IPS-NIHi11 (cell line): ENCODE results near the gene ANHX.

ENCODE experiments used
- DNase-seq: peaks from one replicate; pipeline ENCODE4 v3.0.0; 2012; ENCODE audit warnings: mixed read lengths, low spot score

The ANHX gene

DNA sequence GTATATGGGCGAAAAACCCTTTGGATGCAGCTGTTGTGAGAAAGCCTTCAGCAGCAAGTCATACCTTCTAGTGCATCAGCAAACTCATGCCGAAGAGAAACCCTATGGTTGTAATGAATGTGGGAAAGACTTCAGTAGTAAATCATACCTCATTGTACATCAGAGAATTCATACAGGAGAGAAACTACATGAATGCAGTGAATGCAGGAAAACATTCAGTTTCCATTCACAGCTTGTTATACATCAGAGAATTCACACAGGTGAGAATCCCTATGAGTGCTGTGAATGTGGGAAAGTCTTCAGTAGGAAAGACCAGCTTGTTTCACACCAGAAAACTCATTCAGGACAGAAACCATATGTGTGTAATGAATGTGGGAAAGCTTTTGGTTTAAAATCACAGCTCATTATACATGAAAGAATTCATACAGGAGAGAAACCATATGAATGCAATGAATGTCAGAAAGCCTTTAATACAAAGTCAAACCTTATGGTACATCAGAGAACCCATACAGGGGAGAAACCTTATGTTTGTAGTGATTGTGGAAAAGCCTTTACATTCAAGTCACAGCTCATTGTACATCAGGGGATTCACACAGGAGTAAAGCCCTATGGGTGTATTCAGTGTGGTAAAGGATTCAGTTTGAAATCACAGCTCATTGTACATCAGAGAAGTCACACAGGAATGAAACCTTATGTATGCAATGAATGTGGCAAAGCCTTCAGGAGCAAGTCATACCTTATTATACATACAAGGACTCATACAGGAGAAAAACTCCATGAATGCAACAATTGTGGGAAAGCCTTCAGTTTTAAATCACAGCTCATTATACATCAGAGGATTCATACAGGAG lies 33.0 kb downstream of the ANHX start:
- no peak for DNase-seq

DNA sequence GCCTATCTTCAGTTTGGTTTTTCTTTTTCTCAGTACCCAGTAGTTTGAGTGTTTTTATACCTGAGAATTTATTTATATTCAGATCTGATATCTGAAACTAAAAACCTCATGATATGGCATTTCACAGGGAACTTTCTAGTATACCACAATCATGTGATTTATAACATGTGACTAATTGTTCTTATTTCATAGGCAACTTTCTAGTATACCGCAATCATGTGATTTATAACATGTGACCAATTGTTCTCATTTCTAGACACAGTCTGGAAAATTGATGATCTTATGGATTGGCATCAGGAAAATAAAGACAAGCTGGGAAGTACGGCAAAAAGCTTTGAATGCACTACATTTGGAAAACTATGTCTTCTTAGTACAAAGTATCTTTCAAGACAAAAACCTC lies 33.8 kb downstream of the ANHX start:
- no peak for DNase-seq

DNA sequence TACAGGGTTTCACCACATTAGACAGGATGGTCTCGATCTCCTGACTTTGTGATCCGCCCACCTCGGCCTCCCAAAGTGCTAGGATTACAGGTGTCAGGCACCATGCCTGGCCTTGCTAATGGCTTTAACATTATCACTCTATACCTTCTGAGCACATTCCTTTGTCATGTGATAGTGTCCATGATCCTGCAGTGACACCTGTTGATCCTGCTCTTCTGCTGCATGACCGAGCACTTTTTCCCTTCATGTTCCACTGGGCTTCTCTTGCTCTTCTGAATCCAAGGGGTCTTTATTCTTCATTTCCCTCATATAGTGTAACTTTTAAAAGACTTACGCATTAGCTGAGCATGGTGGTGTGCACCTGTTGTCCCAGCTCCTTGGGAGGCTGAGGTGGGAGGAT lies 42.8 kb downstream of the ANHX start:
- no peak for DNase-seq

DNA sequence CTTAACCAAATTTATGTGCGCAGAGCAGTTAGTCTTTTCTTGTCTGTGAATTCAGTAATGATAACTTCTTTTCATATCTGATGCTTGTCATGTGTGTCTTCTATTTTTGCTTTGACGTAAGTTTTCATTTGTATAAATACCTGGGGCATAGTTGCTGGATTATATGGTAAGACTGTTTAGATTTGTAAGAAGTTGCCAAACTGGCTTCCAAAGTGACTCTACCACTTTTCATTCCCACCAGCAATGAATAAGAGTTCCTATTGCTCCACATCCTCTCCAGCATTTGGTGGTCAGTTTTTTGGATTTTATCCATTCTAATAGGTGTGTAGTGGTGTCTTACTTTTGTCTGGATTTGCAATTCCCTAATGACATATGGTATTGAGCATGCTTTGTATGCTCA lies 45.5 kb downstream of the ANHX start:
- DNase-seq: no peak

DNA sequence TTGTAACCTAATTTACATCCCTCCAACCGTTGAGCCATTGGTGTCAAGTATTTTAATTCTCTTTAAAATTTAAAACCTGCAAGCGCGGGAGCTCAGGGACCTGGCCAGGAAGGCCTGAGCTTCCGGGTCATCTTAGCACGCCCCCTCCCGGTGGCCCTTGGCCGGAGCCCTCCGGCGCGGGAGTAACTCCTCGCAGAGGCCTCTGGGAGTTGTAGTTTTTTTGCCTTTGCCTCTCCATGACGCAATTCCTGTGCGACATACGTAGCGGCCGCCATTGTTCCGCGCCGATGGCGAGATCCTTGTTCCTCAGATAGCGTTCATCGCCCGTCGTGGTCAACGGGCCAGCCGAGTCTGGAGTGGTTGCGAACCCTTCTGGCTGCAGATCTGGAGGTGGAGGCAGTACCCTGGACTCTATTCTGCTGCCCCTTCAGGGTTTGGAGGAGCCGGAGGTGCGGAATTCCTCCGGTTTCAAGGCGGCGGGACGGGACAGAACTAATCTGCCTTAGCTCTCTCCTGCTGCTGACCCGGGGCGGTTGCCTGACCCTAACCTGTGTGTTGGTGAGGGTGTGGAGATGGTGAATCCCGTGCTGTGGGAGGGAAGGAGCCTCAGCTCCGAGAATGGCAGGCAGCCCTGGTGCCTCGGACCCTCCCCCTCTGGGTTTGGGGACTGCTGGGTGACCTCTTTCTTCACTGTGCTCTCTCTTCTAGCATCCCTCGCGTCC lies 54.3 kb downstream of the ANHX start, which contains the start of gene ZNF268:
Gene ZNF268, plus strand, starts transcription at position 258 of the 722 bp plus-strand sequence. CDS start 503 bp downstream, outside the sequence.
- peak; percentile 98 for DNase-seq

DNA sequence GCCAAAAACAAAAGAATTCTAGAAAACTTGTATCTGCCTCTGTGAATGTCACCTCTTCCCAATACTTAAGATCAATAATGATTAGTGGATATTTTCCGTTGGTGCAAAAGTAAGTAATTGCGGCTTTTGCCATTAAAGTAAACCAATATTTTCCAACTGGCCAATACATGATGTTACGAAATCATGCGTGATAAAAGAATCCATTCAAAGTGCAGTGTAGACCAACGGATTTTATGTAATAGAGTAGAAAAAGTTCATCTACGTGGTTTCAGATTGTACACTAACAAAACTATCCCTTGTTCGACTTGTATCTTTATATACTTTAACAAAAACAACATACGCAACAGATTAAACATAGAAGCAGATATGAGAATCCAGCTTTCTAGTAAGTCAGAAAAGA lies 55.0 kb downstream of the ANHX start:
- DNase-seq: no peak

DNA sequence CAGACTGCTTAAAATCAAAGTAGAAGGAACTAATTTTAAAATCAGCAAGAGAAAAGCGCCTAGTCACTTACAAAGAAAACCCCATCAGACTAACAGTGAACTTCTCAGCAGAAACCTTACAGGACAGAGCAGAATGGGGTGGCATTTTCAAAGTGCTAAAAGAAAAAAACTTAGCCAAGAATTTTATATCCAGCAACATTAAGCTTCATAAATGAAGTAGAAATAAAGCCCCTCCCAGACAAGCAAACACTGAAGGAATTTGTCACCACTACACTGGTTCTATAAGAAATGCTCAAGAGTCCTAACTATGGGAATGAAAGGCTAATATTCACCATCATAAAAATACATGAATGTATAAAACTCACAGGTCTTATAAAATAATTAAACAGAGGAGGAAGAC lies 60.8 kb downstream of the ANHX start:
- DNase-seq: no peak

DNA sequence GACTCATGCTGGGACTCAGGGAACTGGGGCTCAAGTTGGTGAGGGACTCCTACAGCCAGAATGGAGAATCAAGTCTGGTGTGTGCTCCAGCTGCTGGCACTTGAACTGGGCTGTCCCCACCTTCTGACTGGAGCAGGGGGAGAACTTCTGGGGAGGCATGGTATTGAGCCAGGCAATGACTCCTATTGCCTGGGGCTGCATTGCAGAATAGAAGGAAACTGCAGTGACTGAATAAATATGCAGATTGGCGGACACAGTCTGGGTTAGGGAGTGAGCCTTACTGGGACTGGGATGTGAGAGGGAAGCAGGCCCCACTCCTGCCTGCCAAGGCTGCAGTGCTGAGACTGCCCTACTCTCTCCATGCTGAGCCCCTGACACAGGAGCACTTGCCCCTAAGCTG lies 63.2 kb downstream of the ANHX start:
- DNase-seq: no peak
